Posterior cingulate gyrus (tissue), 11 donors: Measurements from ENCODE around the gene COLGALT1.
"Not testable (repeated sequence)": the region's sequence is repeated elsewhere in the genome, so short reads cannot be mapped to it uniquely, and the experiment has no call there.

Experiments
- DNase-seq, 10 donors: peaks; one replicate each; pipeline versions ENCODE4 v3.0.0 to v3.0.0-alpha.2; 2020 to 2021; ENCODE audit warnings: mixed read lengths in 3 of 10
- intact Hi-C: fragments of 100-400 bp; cut with DNase I; formaldehyde crosslinking; loops from one replicate; pipeline ENCODE4 v1.15.1; 2023

COLGALT1 gene

GRCh38 chr19:17530586-17530985, 24.9 kb upstream of the COLGALT1 start:
- intact Hi-C loops, result no loop called here

GRCh38 chr19:17532116-17532515, 23.3 kb upstream of the COLGALT1 start:
- no peak for DNase-seq
- intact Hi-C loops, result no loop called here

More at GRCh38 chr19:17530586-17530985, 24.9 kb upstream of the COLGALT1 start:
- no peak for DNase-seq

GRCh38 chr19:17532557-17532956, 22.9 kb upstream of the COLGALT1 start:
- no peak for DNase-seq
- intact Hi-C loops, result no loop called here

GRCh38 chr19:17534767-17535166, 20.7 kb upstream of the COLGALT1 start:
- intact Hi-C loops, result no loop called here
- no peak for DNase-seq

GRCh38 chr19:17536955-17537354, 18.5 kb upstream of the COLGALT1 start:
- intact Hi-C loops, result no loop called here
- DNase-seq, result no peak

GRCh38 chr19:17538684-17539237, 16.7 kb upstream of the COLGALT1 start:
- peak in 1 of 10 donors; percentile 6 for DNase-seq
- intact Hi-C loops, result no loop called here

GRCh38 chr19:17539238-17540117, 16.0 kb upstream of the COLGALT1 start:
- intact Hi-C loops, result no loop called here
- DNase-seq, result peak; percentile 54 to 98 (median 86)

- DNase-seq, result peak in 1 of 10 donors; percentile 75
- intact Hi-C loops, result no loop called here
These were observed 15.3 kb upstream of the COLGALT1 start for GRCh38 chr19:17540174-17540573.

GRCh38 chr19:17541184-17541759, 14.2 kb upstream of the COLGALT1 start:
- DNase-seq, result no peak
- intact Hi-C loops, result no loop called here

GRCh38 chr19:17542042-17542441, 13.4 kb upstream of the COLGALT1 start:
- intact Hi-C loops, result no loop called here
- peak in 1 of 10 donors; percentile 63 for DNase-seq

GRCh38 chr19:17542793-17543582, 12.5 kb upstream of the COLGALT1 start:
- peak in 1 of 10 donors; percentile 72 for DNase-seq
- intact Hi-C loops, result no loop called here

- peak in 1 of 10 donors; percentile 47 for DNase-seq
- intact Hi-C loops, result no loop called here
These were observed 11.5 kb upstream of the COLGALT1 start for GRCh38 chr19:17543986-17544385.

- intact Hi-C loops, result no loop called here
These were observed 11.0 kb upstream of the COLGALT1 start for GRCh38 chr19:17544418-17544817.

GRCh38 chr19:17548145-17548544, 7.3 kb upstream of the COLGALT1 start:
- intact Hi-C loops, result no loop called here
- peak in 1 of 10 donors; percentile 66 for DNase-seq

More at GRCh38 chr19:17544418-17544817, 11.0 kb upstream of the COLGALT1 start:
- peak in 1 of 10 donors; percentile 63 for DNase-seq

GRCh38 chr19:17549085-17549740, 6.2 kb upstream of the COLGALT1 start:
- DNase-seq, result peak in 1 of 10 donors; percentile 48
- intact Hi-C loops, result no loop called here

- intact Hi-C loops, result no loop called here
- peak in 1 of 10 donors; percentile 19 for DNase-seq
These were observed 5.3 kb upstream of the COLGALT1 start for GRCh38 chr19:17550076-17550667.

- DNase-seq, intact Hi-C loops: not testable (repeated sequence)
These were observed 2.7 kb upstream of the COLGALT1 start for GRCh38 chr19:17552735-17553134.

GRCh38 chr19:17553256-17553655, 2.2 kb upstream of the COLGALT1 start:
- DNase-seq, result peak in 2 of 10 donors; percentile 6 to 41
- intact Hi-C loops, result no loop called here

GRCh38 chr19:17554968-17555479, 425 bp upstream of the COLGALT1 start:
- DNase-seq, result no peak
- intact Hi-C loops, result loop anchor here (2.0 kb wide), 1 partner anchor 42 kb away; no protein-coding TSS in a partner anchor
